ENCODE results near the gene SND1.

DNA sequence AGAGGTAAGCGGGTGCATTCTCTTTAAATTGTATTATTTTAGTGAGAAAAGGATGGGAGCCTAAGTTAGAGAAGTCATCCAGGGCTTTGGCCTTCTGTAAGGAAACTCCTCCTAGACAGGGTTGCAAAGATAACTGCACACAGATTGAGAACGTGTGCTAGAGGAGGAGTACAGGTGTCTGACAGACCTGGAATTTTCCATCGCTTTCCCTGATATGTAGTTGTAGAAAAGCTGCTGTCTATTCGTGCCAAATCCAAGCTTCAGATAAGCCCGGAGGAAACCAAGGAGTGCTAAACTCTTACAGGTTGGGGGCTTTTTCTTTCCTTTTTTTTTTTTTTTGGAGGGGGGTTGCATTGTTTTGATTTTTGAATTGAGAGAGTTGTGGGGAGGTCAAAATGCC, 356.1 kb downstream of the SND1 start:
- TF ChIP-seq, protein P1, sequence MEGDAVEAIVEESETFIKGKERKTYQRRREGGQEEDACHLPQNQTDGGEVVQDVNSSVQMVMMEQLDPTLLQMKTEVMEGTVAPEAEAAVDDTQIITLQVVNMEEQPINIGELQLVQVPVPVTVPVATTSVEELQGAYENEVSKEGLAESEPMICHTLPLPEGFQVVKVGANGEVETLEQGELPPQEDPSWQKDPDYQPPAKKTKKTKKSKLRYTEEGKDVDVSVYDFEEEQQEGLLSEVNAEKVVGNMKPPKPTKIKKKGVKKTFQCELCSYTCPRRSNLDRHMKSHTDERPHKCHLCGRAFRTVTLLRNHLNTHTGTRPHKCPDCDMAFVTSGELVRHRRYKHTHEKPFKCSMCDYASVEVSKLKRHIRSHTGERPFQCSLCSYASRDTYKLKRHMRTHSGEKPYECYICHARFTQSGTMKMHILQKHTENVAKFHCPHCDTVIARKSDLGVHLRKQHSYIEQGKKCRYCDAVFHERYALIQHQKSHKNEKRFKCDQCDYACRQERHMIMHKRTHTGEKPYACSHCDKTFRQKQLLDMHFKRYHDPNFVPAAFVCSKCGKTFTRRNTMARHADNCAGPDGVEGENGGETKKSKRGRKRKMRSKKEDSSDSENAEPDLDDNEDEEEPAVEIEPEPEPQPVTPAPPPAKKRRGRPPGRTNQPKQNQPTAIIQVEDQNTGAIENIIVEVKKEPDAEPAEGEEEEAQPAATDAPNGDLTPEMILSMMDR (IDR thresholded peaks at IDR 0.05): no peak
- TF ChIP-seq POLR2A (IDR thresholded peaks at IDR 0.05): no peak

Data from breast epithelium (tissue), 3 donors.